GM23338 (cell line): Measurements from ENCODE around the gene NT5C. TPM values are rescaled to one million over a fixed set of nuclear protein-coding genes. Genes with fewer than 3 reads are reported as not detected.

Experiments used
- ATAC-seq: fragments of 200-7000 bp; cut with Tn5 transposase; 3 replicates; pipeline ENCODE4 v1.9.1; 2020
- DNase-seq: peaks from one replicate; pipeline ENCODE4 v3.0.0-alpha.2; 2015; ENCODE audit warnings: low spot score
- H2AFZ ChIP-seq: fragments of 200-600 bp; sonication (generic); 2 replicates; pipeline ENCODE4 v1.8.0; 2016; ENCODE audit warnings: antibody characterized with exemption, mild to moderate bottlenecking, moderate library complexity
- H3F3A ChIP-seq: fragments of 200-600 bp; sonication (generic); replicated peaks from 2 replicates; pipeline ENCODE4 v1.8.0; 2017; ENCODE audit warnings: antibody characterized with exemption, mixed run types, low read depth
- H3K27ac ChIP-seq: fragments of 200-600 bp; sonication (generic); 2 replicates; pipeline ENCODE4 v1.6.1; 2016; ENCODE audit warnings: low read depth
- H3K27me3 ChIP-seq: fragments of 200-600 bp; sonication (generic); 2 replicates; pipeline ENCODE4 v1.8.0; 2016; ENCODE audit warnings: mild to moderate bottlenecking, mixed run types, moderate library complexity; ENCODE audit not compliant: insufficient read depth
- H3K36me3 ChIP-seq: fragments of 200-600 bp; sonication (generic); 2 replicates; pipeline ENCODE4 v1.8.0; 2016; ENCODE audit warnings: mild to moderate bottlenecking; ENCODE audit not compliant: insufficient read depth
- H3K4me1 ChIP-seq: fragments of 200-600 bp; sonication (generic); 2 replicates; pipeline ENCODE4 v1.8.0; 2016; ENCODE audit warnings: mild to moderate bottlenecking, moderate library complexity; ENCODE audit not compliant: insufficient read depth
- H3K4me2 ChIP-seq: fragments of 200-600 bp; sonication (generic); 2 replicates; pipeline ENCODE4 v1.7.1; 2017; ENCODE audit warnings: mixed run types
- H3K4me3 ChIP-seq: fragments of 200-600 bp; sonication (generic); 2 replicates; pipeline ENCODE4 v1.6.1; 2016; ENCODE audit warnings: mixed run types
- H3K79me2 ChIP-seq: fragments of 200-600 bp; sonication (generic); replicated peaks from 2 replicates; pipeline ENCODE4 v1.8.0; 2017; ENCODE audit warnings: mild to moderate bottlenecking; ENCODE audit not compliant: insufficient read depth
- H3K9me2 ChIP-seq: fragments of 200-600 bp; sonication (generic); 2 replicates; pipeline ENCODE4 v1.8.0; 2017; ENCODE audit not compliant: insufficient read depth
- H4K20me1 ChIP-seq: fragments of 200-600 bp; sonication (generic); replicated peaks from 2 replicates; pipeline ENCODE4 v1.8.0; 2017; ENCODE audit warnings: mild to moderate bottlenecking; ENCODE audit not compliant: insufficient read depth
- H3K27ac Mint-ChIP-seq: 2 replicates; pipeline ENCODE4 v1.8.0; 2020; ENCODE audit warnings: inconsistent platforms, mild to moderate bottlenecking, moderate library complexity, mixed read lengths
- H3K27me3 Mint-ChIP-seq: 3 replicates; pipeline ENCODE4 v1.8.0; 2022; ENCODE audit warnings: low read depth, mild to moderate bottlenecking, moderate library complexity, mixed read lengths, inconsistent platforms; ENCODE audit not compliant: insufficient read depth, poor library complexity
- H3K36me3 Mint-ChIP-seq: 3 replicates; pipeline ENCODE4 v1.8.0; 2021; ENCODE audit warnings: low read depth, mild to moderate bottlenecking, inconsistent platforms, moderate library complexity, mixed read lengths
- H3K4me1 Mint-ChIP-seq: 3 replicates; pipeline ENCODE4 v1.8.0; 2020; ENCODE audit warnings: mild to moderate bottlenecking, inconsistent platforms, mixed read lengths
- H3K4me3 Mint-ChIP-seq: 3 replicates; pipeline ENCODE4 v1.8.0; 2021; ENCODE audit warnings: moderate library complexity, mild to moderate bottlenecking, inconsistent platforms, mixed read lengths
- H3K9me3 Mint-ChIP-seq: 3 replicates; pipeline ENCODE4 v1.8.0; 2020; ENCODE audit warnings: moderate library complexity, mild to moderate bottlenecking, inconsistent platforms, mixed read lengths
- CREB1 ChIP-seq: fragments of 250-450 bp; sonication (Bioruptor Pico); IDR thresholded peaks from 2 replicates; pipeline ENCODE4 v1.5.0; 2020; ENCODE audit warnings: low read depth, mild to moderate bottlenecking, moderate library complexity
- CTCF ChIP-seq, 2 experiments: fragments of 200-600 bp in 1 of 2; sonication (generic) in 1 of 2; conservative IDR thresholded peaks; 2 replicates each; pipeline versions ENCODE4 v1.5.1 to v1.6.1; 2016 to 2017; ENCODE audit warnings: antibody characterized with exemption in 2 of 2, low read depth in 2 of 2, mild to moderate bottlenecking in 2 of 2, moderate library complexity in 1 of 2
- ETS1 ChIP-seq: IDR thresholded peaks from 2 replicates; pipeline ENCODE4 v1.6.1; 2016; ENCODE audit warnings: antibody characterized with exemption
- EZH2 ChIP-seq: fragments of 200-600 bp; sonication (generic); IDR thresholded peaks from one replicate; pipeline ENCODE4 v1.8.0; 2017; ENCODE audit warnings: antibody characterized with exemption, mild to moderate bottlenecking, low read depth; ENCODE audit not compliant: unreplicated experiment
- EZH2phosphoT487 ChIP-seq: fragments of 200-600 bp; sonication (generic); IDR thresholded peaks from one replicate; pipeline ENCODE4 v1.8.1; 2018; ENCODE audit warnings: antibody characterized with exemption; ENCODE audit not compliant: unreplicated experiment
- JUNB ChIP-seq: IDR thresholded peaks from one replicate; pipeline ENCODE4 v1.6.1; 2016; ENCODE audit warnings: antibody characterized with exemption; ENCODE audit not compliant: unreplicated experiment
- NANOG ChIP-seq: IDR thresholded peaks from 2 replicates; pipeline ENCODE4 v1.6.1; 2016; ENCODE audit warnings: antibody characterized with exemption, borderline replicate concordance
- POLR2AphosphoS5 ChIP-seq: IDR thresholded peaks from 2 replicates; pipeline ENCODE4 v1.6.1; 2016; ENCODE audit warnings: antibody characterized with exemption, low read depth
- STAT1 ChIP-seq: IDR thresholded peaks from one replicate; pipeline ENCODE4 v1.6.1; 2016; ENCODE audit warnings: antibody characterized with exemption; ENCODE audit not compliant: unreplicated experiment
- ZNF114 ChIP-seq: fragments of 250-450 bp; sonication (Bioruptor Pico); IDR thresholded peaks from 2 replicates; pipeline ENCODE4 v1.5.0; 2020; ENCODE audit warnings: mild to moderate bottlenecking, moderate library complexity
- ZNF331 ChIP-seq: fragments of 250-450 bp; sonication (Bioruptor Pico); IDR thresholded peaks from 2 replicates; pipeline ENCODE4 v1.5.0; 2020; ENCODE audit warnings: low read depth, mild to moderate bottlenecking, moderate library complexity
- ZNF462 ChIP-seq: fragments of 250-450 bp; sonication (Bioruptor Pico); IDR thresholded peaks from 2 replicates; pipeline ENCODE4 v1.5.0; 2020; ENCODE audit warnings: mild to moderate bottlenecking, moderate library complexity
- polyA plus RNA-seq: library from polyadenylated mRNA; unstranded; fragments of >200 nt; fragmentation: Nextera tagmentation; extraction: Ambion mirVana; gene quantifications from 2 replicates; pipeline ENCODE4 v1.2.1, GENCODE V29; 2016
- total RNA-seq: library from RNA; depleted of rRNA; stranded (reverse); fragments of >200 nt; shearing (Covaris generic); gene quantifications from 2 replicates; pipeline ENCODE4 v1.2.3, GENCODE V29; 2014
- TF ChIP-seq, protein P1 (sequence below): IDR thresholded peaks from one replicate; pipeline ENCODE4 v1.6.1; 2018; ENCODE audit warnings: antibody characterized with exemption; ENCODE audit not compliant: unreplicated experiment

NT5C gene
- total and polyA plus RNA-seq, 2 experiments from 2014 or later: 91.7 to 120 TPM

DNA sequence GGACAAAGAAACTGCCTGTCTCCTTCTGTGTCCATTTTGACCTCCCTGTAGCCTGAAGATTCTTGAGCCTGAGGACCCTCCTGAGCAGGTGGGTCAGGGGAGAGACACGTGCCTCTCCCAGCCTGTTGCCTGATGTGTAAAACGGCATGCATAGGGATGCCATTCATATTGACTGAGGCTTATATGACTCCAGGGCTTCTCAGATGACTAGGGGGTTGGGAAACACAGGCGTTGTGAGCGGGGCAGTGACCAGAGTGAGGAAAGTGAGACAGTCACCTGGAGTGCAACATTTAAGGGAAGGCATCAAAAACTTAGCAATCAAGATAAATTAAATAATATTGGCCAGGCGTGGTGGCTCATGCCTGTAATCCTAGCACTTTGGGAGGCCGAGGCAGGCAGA lies 48.9 kb downstream of the NT5C start:
- H2AFZ ChIP-seq: no peak overlapping the region
- no peaks in the 10 kb centered on the region for H3K9me2 ChIP-seq
- H3K27ac ChIP-seq: no peak overlapping the region
- TF ChIP-seq ETS1 (no peak), CREB1 (no peak), JUNB (no peak), EZH2phosphoT487 (no peak), NANOG (no peak), ZNF462 (CRISPR knock-in tag) (no peak), ZNF331 (CRISPR knock-in tag) (no peak), EZH2 (no peak), ZNF114 (CRISPR knock-in tag) (no peak), POLR2AphosphoS5 (no peak), CTCF (conservative IDR thresholded peaks at IDR 0.05; ENCODE audit: low read depth in 2 of 2) (no peak), STAT1 (no peak)
- TF ChIP-seq, protein P1, sequence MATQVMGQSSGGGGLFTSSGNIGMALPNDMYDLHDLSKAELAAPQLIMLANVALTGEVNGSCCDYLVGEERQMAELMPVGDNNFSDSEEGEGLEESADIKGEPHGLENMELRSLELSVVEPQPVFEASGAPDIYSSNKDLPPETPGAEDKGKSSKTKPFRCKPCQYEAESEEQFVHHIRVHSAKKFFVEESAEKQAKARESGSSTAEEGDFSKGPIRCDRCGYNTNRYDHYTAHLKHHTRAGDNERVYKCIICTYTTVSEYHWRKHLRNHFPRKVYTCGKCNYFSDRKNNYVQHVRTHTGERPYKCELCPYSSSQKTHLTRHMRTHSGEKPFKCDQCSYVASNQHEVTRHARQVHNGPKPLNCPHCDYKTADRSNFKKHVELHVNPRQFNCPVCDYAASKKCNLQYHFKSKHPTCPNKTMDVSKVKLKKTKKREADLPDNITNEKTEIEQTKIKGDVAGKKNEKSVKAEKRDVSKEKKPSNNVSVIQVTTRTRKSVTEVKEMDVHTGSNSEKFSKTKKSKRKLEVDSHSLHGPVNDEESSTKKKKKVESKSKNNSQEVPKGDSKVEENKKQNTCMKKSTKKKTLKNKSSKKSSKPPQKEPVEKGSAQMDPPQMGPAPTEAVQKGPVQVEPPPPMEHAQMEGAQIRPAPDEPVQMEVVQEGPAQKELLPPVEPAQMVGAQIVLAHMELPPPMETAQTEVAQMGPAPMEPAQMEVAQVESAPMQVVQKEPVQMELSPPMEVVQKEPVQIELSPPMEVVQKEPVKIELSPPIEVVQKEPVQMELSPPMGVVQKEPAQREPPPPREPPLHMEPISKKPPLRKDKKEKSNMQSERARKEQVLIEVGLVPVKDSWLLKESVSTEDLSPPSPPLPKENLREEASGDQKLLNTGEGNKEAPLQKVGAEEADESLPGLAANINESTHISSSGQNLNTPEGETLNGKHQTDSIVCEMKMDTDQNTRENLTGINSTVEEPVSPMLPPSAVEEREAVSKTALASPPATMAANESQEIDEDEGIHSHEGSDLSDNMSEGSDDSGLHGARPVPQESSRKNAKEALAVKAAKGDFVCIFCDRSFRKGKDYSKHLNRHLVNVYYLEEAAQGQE: no peak
- no peak overlapping the region for H3K4me2 ChIP-seq
- no peak overlapping the region; the same call in 2 of the 3 replicates for H3K4me3 Mint-ChIP-seq
- no peak overlapping the region for H3K4me3 ChIP-seq
- no peaks in the 10 kb centered on the region; the same call in 2 of the 3 replicates for H3K36me3 Mint-ChIP-seq
- peaks cover 19% of the 10 kb centered on the region for H3K27me3 Mint-ChIP-seq
- DNase-seq (no peak), ATAC-seq (no peak)
- H3K9me3 Mint-ChIP-seq: no peaks in the 10 kb centered on the region
- no peaks in the 10 kb centered on the region for H3K79me2 ChIP-seq
- H4K20me1 ChIP-seq: no peaks in the 10 kb centered on the region
- no peak overlapping the region for H3K27ac Mint-ChIP-seq
- H3K27me3 ChIP-seq: no peaks in the 10 kb centered on the region
- H3F3A ChIP-seq: peaks cover 22% of the 10 kb centered on the region
- peaks cover 39% of the 10 kb centered on the region for H3K4me1 ChIP-seq
- H3K4me1 Mint-ChIP-seq: peaks cover 38% of the 10 kb centered on the region
- H3K36me3 ChIP-seq: no peaks in the 10 kb centered on the region
